ENCODE data around the gene FAM163B.

DNA sequence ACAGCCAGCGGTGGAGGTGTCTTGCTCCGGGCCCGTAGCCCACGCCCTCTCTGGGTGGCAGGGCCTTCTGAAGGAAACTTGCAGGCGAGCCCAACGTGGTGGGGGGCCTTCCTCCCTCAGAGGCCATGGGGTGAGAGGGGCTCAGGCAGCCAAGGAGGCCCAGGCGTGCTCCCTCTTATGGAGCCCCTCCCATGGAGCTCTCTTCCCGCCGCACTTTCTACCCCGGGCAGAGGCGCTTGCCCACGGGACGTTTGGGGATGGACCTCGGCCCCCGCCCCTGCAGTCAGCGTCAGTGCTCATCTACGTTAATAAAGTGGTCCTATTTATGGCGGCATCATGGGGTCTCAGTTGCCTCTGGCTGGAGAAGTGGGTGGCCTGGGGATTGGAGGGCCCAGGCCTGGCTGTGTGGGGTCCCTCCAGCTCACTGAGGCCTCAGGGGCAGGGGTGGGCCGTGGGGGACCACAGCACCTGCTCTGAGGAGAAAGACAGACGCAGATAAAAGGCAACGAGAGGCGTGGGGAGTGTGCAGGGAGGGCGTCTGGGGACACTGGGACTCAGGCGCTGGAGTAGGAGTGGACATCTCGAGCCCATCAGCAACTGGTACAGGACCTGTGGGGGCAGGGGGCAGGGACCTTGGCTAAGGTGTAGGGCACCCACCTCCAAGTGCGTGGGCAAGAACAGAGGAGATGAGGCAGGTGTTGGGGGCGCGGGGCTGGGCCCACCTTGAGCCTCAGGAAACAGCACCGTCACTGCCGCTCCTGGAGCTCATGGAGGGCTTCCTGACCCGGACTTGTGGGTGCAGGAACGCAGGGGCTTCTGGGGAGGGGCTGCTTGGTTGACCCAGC lies 33.8 kb downstream of the FAM163B start:
- TF ChIP-seq, protein P1, sequence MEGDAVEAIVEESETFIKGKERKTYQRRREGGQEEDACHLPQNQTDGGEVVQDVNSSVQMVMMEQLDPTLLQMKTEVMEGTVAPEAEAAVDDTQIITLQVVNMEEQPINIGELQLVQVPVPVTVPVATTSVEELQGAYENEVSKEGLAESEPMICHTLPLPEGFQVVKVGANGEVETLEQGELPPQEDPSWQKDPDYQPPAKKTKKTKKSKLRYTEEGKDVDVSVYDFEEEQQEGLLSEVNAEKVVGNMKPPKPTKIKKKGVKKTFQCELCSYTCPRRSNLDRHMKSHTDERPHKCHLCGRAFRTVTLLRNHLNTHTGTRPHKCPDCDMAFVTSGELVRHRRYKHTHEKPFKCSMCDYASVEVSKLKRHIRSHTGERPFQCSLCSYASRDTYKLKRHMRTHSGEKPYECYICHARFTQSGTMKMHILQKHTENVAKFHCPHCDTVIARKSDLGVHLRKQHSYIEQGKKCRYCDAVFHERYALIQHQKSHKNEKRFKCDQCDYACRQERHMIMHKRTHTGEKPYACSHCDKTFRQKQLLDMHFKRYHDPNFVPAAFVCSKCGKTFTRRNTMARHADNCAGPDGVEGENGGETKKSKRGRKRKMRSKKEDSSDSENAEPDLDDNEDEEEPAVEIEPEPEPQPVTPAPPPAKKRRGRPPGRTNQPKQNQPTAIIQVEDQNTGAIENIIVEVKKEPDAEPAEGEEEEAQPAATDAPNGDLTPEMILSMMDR (IDR thresholded peaks at IDR 0.05), result no peak
- TF ChIP-seq POLR2A (IDR thresholded peaks at IDR 0.05), result no peak
